ENCODE measurements around the gene FSD1L.

- no peak for TF ChIP-seq CTCF (IDR thresholded peaks at IDR 0.05)
- no peak for TF ChIP-seq POLR2A (IDR thresholded peaks at IDR 0.05)
Observed at GRCh38 chr9:105421864-105422263, 26.0 kb upstream of the FSD1L start.

Measured in testis (tissue), 2 donors.